ENCODE measurements around the gene TEKT5.
"Not testable (repeated sequence)": the region's sequence is repeated elsewhere in the genome, so short reads cannot be mapped to it uniquely, and the experiment has no call there.

TEKT5 gene

GRCh38 chr16:10684511-10685151, 10.1 kb downstream of the TEKT5 start:
- no peak for DNase-seq (ENCODE audit: low spot score)

GRCh38 chr16:10683170-10683569, 11.6 kb downstream of the TEKT5 start:
- DNase-seq (ENCODE audit: low spot score) = peak; percentile 11

- DNase-seq (ENCODE audit: low spot score) = no peak
These were observed 12.1 kb downstream of the TEKT5 start for GRCh38 chr16:10682604-10683003.

- DNase-seq (ENCODE audit: low spot score) = no peak
These were observed 13.1 kb downstream of the TEKT5 start for GRCh38 chr16:10681310-10682308.

DNA sequence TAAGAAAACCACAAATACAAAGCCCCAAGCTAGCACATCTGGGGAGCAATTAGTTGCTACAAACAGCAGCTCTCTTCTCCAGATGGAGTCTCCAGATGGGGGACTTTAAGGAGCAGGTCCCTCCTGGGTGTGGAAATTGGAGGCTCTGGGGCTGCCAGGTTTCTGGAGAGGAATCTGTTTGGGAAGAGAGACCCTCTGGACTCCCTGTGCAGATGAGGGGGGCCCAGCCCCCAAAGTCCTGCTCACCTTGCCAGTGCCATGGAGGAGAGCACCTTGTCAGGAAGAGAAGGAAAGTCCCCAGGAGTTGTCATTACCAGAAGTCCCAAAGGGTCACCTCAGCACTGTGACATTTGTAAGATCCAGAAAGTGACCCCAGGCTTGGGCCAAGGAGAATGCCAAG, 14.8 kb downstream of the TEKT5 start:
- DNase-seq (ENCODE audit: low spot score) = no peak

DNA sequence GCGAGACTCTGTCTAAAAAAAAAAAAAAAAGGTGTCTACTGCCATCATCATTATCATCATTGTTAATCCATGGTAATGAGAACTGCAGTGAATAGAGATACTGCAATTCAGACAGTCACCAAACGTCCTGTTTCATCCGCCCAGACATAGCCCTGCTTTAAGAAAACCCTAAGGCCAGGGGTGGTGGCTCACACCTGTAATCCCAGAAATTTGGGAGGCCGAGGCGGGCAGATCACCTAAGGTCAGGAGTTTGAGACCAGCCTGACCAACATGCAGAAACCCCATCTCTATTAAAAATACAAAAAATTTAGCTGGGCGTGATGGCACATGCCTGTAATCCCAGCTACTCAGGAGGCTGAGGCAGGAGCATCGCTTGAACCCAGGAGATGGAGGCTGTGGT, 15.3 kb downstream of the TEKT5 start:
- DNase-seq (ENCODE audit: low spot score) = not testable (repeated sequence)

- no peak for DNase-seq (ENCODE audit: low spot score)
These were observed 16.1 kb downstream of the TEKT5 start for GRCh38 chr16:10678655-10679054.

DNA sequence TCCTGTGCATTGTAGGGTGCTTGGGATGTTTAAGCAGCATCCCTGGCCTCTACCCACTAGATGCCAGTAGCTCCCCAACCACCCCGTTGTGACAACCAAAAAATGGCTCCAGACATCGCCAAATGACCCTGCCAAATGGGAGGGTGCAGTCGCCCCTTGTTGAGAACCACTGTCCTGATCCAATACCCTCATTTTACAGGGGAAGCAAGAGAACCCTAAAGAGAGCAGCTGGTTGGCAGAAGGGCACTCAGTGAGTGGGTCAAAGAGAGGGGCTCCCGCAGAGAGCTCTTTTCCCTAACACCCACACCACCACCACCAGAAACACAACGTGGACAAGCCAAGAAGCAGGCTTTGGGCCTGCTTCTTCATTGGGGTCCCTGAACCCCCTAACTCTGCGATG, 18.4 kb downstream of the TEKT5 start:
- no peak for DNase-seq (ENCODE audit: low spot score)

DNA sequence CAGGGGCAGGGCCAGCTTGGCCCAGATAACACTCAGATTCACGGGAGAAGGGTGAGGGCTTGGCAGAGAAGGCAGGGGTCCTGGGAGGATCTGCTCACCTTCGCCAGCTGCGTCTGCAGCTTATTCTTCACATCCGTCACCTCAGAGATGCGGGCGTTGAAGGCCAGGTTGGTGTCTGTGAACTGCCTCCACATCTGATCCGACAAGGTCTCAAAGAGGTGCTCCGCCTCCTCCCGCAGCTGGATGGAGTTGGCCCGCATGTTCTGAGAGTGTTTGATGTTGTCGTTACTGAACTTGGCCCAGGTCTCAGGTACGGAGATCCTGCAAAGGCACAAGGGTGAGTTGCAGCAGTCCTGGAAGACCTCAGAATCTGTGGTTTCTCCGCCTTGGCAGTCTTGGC, 18.9 kb downstream of the TEKT5 start:
- DNase-seq (ENCODE audit: low spot score) = no peak

DNA sequence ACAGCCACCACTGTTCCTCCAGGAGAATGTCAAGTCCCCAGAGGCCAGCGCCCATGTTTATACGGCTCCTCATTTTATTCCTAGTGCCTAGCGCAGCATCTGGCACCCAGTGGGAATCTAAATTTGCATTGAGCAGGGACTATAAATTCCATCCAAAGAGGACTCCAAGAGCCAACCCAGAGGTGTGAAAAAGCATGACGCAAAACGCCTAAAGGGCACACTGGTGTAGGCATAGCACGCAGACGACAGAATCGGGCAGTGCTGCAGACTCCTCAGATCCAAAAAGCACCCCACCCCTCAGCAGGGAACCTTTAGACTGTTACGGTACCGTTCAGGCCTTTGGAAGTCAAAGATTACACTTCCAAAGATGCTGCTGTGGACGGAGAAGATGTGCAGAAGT, 19.5 kb downstream of the TEKT5 start:
- DNase-seq (ENCODE audit: low spot score) = no peak

GRCh38 chr16:10671729-10672128, 23.0 kb downstream of the TEKT5 start:
- no peak for DNase-seq (ENCODE audit: low spot score)

DNA sequence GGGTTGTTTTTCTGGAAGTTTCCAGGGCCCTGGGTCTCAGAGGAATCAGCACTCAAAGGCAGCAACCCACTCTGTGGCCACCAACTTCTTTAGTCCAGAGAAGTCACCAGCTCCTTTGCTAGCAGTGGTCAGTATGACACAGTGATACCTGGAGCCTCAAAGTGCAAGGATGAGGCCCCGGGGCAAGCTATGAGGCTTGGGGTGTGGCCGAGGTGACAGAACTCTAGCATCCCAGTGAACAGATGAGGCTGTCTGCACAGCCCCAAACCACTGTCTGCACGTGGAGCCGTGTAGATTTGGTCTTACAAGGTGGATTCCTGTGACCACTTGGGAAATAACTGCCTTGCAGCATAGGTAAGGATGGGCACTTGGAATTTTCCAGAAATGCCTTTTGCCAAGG, 24.9 kb downstream of the TEKT5 start:
- no peak for DNase-seq (ENCODE audit: low spot score)

DNA sequence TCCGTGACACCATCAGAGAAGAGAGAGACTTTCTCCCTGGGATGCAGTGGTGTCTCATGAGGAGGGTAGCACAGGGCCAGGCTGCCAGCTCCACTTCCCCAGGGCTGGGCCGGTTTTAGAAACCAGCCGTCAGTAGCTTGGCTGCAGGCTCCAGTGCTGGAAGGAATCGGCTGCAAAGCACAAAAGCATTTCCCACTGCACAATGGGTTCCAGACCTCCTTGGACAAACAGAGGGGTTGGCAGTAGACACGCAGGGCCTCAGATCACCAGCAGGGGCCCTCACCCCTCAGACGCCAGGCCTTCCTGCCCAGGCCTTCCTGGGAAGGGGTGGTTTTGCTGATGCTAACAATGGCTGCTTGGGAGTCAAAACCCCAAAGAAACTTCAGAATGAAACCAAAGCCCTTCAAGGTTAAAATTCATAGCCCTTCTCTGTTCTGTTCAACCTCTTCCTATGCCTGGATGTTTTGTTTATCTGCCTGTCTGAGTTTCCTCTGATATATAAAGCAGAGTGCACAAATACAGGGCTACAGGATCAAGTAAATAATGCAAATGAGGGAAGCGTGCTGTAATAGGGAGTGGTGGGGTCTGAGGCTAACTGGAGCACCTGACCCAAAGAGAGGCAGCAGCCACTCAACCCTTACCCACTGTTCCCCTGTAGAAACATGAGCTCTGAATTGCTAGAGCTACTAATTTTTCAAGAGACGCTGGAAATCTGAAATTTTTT, 26.2 kb downstream of the TEKT5 start:
- peak; percentile 40 for DNase-seq (ENCODE audit: low spot score)

- DNase-seq (ENCODE audit: low spot score) = no peak
These were observed 27.5 kb downstream of the TEKT5 start for GRCh38 chr16:10667239-10667638.

GRCh38 chr16:10666291-10666690, 28.4 kb downstream of the TEKT5 start:
- no peak for DNase-seq (ENCODE audit: low spot score)

- DNase-seq (ENCODE audit: low spot score) = no peak
These were observed 29.6 kb downstream of the TEKT5 start for GRCh38 chr16:10665166-10665565.

GRCh38 chr16:10664720-10665126, 30.0 kb downstream of the TEKT5 start:
- no peak for DNase-seq (ENCODE audit: low spot score)

DNA sequence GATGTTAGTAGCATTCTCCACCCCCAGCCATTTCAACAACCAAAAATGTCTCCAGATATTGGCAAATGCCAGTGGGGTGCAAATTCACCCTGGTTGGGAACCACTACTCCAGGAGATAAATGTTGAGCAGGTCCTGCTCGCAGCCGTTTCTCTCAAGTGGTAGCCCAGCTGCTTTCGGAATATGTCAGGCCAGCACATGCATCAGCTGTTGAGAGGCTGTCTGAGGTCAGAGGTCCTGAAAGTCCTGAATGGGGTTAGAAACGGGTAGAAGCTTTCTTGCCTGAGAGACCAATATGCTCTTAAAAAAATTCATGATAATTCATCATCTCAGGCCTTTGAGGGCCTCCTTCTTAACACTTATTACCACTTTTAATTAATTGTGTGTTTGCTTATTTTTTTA, 31.0 kb downstream of the TEKT5 start:
- DNase-seq (ENCODE audit: low spot score) = no peak

GRCh38 chr16:10663146-10663545, 31.6 kb downstream of the TEKT5 start:
- no peak for DNase-seq (ENCODE audit: low spot score)

DNA sequence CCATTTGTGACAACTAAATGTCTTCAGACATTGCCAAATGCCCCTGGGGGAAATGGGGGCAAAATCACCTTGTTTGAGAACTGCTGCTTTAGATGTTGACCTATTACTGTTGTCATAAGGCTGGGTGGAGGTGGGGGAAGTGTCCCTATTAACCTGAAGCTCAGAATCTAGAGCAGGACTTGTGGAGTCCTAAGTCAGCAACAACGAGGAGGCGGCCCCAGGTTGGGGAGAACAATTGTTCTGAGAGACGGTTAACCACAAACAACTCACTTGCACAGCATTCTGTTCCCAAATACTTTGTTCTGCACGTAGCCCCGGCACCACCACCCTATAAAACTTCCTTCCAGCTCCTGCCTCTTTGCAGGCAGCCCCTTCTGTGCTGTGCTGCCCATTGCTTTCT, 32.5 kb downstream of the TEKT5 start:
- DNase-seq (ENCODE audit: low spot score) = no peak

DNA sequence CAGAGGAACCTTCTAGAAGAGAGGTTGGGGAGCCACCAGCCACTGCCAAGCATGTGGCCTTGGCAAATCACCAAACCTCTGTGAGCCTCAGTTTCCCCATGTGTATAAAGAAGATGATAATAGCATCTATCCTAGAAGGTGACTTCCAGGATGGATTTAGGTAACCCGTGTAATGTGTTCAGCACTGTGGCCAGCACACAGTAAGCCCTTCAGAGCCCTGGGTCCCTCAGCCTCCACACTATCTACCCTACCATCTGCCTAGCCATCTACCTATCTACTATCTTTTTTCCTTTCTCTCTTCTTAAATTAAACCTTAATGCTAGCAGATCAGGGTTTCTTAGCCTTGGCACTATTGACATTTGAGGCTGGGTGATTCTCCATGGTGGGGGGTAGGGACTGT, 33.0 kb downstream of the TEKT5 start:
- DNase-seq (ENCODE audit: low spot score) = no peak

DNA sequence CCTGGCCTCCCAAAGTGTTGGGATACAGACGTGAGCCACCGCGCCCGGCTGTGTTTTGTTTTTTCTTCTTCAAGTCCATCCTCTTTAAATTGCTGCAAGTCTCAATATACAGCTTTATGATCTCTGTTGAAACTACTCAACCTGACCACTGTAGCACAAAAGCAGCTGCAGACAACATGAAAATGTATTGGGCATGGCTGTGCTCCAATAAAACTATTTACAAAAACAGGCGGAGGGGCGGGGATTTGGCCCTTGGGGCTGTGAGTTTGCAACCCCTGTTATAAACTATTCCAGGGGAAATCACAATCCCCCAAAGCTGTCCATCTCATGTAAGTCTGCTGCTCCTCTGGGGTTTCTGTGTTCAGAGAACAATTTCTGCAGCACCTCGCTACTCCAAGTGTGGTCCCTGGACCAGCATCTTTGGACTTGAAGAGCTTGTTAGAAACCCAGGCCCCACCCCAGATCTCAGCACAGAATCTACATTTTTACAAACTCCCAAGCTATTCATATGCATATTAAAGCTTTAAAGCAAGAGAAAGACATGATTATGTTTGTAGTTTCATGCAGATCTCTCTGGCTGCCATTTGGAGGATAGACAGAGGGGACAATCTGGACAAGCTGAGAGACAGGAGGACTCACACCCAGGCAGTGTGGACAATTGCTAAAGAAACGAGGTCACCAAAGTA, 33.6 kb downstream of the TEKT5 start:
- no peak for DNase-seq (ENCODE audit: low spot score)

All from NAMALWA (cell line).